MM.1S (cell line): ENCODE measurements around the gene AFG1L.

ENCODE experiments used
- DNase-seq: peaks from one replicate; pipeline ENCODE4 v3.0.0-alpha.2; 2015
- H2AFZ ChIP-seq: fragments of 300-600 bp; sonication (generic); 2 replicates; pipeline ENCODE4 v1.6.0; 2016; ENCODE audit warnings: antibody characterized with exemption, low read length
- H3F3A ChIP-seq: fragments of 300-600 bp; sonication (generic); 2 replicates; pipeline ENCODE4 v1.6.1; 2016; ENCODE audit warnings: mild to moderate bottlenecking, antibody characterized with exemption, low read length, moderate library complexity, mixed read lengths; ENCODE audit not compliant: insufficient read depth
- H3K27ac ChIP-seq: fragments of 300-600 bp; sonication (generic); 2 replicates; pipeline ENCODE4 v1.5.1; 2016; ENCODE audit warnings: mild to moderate bottlenecking, low read length
- H3K27me3 ChIP-seq: fragments of 300-600 bp; sonication (generic); replicated peaks from 2 replicates; pipeline ENCODE4 v1.6.0; 2016; ENCODE audit warnings: low read length; ENCODE audit not compliant: insufficient read depth
- H3K36me3 ChIP-seq: fragments of 300-600 bp; sonication (generic); replicated peaks from 2 replicates; pipeline ENCODE4 v1.6.1; 2016; ENCODE audit warnings: mild to moderate bottlenecking, low read length, mixed read lengths; ENCODE audit not compliant: insufficient read depth
- H3K4me1 ChIP-seq: fragments of 300-600 bp; sonication (generic); 2 replicates; pipeline ENCODE4 v1.6.1; 2016; ENCODE audit warnings: low read length, mixed read lengths
- H3K4me2 ChIP-seq: fragments of 300-600 bp; sonication (generic); 2 replicates; pipeline ENCODE4 v1.6.0; 2016; ENCODE audit warnings: low read depth, low read length
- H3K4me3 ChIP-seq: fragments of 300-600 bp; sonication (generic); 2 replicates; pipeline ENCODE4 v1.5.1; 2016; ENCODE audit warnings: low read length, mixed read lengths
- H3K79me2 ChIP-seq: fragments of 300-600 bp; sonication (generic); 2 replicates; pipeline ENCODE4 v1.6.1; 2016; ENCODE audit warnings: mixed run types, low read length, mixed read lengths
- H3K9ac ChIP-seq: fragments of 300-600 bp; sonication (generic); 2 replicates; pipeline ENCODE4 v1.6.1; 2016; ENCODE audit warnings: low read length, mixed read lengths
- H3K9me2 ChIP-seq: fragments of 300-600 bp; sonication (generic); replicated peaks from 2 replicates; pipeline ENCODE4 v1.6.1; 2016; ENCODE audit warnings: mild to moderate bottlenecking, low read length, mixed read lengths; ENCODE audit not compliant: insufficient read depth
- H3K9me3 ChIP-seq: fragments of 300-600 bp; sonication (generic); replicated peaks from 2 replicates; pipeline ENCODE4 v1.6.1; 2016; ENCODE audit warnings: mild to moderate bottlenecking, low read length, mixed read lengths; ENCODE audit not compliant: insufficient read depth
- H4K20me1 ChIP-seq: fragments of 300-600 bp; sonication (generic); 2 replicates; pipeline ENCODE4 v1.6.1; 2016; ENCODE audit warnings: mild to moderate bottlenecking, low read length, moderate library complexity, mixed read lengths; ENCODE audit not compliant: insufficient read depth
- CTCF ChIP-seq: fragments of 300-600 bp; sonication (generic); IDR thresholded peaks from 2 replicates; pipeline ENCODE4 v1.5.1; 2016; ENCODE audit warnings: antibody characterized with exemption, low read length, mixed read lengths
- EZH2 ChIP-seq: fragments of 300-600 bp; sonication (generic); optimal IDR thresholded peaks from 2 replicates; pipeline ENCODE3; 2017; ENCODE audit warnings: low read depth, mild to moderate bottlenecking, antibody characterized with exemption, low read length, mixed read lengths
- EZH2phosphoT487 ChIP-seq: fragments of 300-600 bp; sonication (generic); IDR thresholded peaks from 2 replicates; pipeline ENCODE4 v1.6.1; 2018; ENCODE audit warnings: antibody characterized with exemption, low read length

AFG1L gene

GRCh38 chr6:108465098-108465495 is 170.2 kb downstream of the AFG1L start:
- Histone ChIP-seq H3K27ac (no peak overlapping the region), H3F3A (no peaks in the 10 kb centered on the region), H3K9me2 (no peaks in the 10 kb centered on the region), H3K79me2 (no peaks in the 10 kb centered on the region), H3K4me1 (no peaks in the 10 kb centered on the region), H2AFZ (no peak overlapping the region), H3K9ac (no peak overlapping the region), H3K9me3 (no peaks in the 10 kb centered on the region), H4K20me1 (no peaks in the 10 kb centered on the region), H3K4me3 (no peak overlapping the region), H3K36me3 (no peaks in the 10 kb centered on the region), H3K4me2 (0 out of 2 replicates have a peak overlapping the region, but pooled peaks have one; percentile 3), H3K27me3 (no peaks in the 10 kb centered on the region)
- TF ChIP-seq CTCF: no peak
- no peak for TF ChIP-seq EZH2
- TF ChIP-seq EZH2phosphoT487: no peak
- no peak for DNase-seq

GRCh38 chr6:108468346-108468745 is 173.5 kb downstream of the AFG1L start:
- Histone ChIP-seq H3K9ac (no peak overlapping the region), H2AFZ (no peak overlapping the region), H3K4me1 (no peaks in the 10 kb centered on the region), H3K4me2 (no peak overlapping the region), H3K27ac (no peak overlapping the region), H4K20me1 (no peaks in the 10 kb centered on the region), H3K9me2 (no peaks in the 10 kb centered on the region), H3K9me3 (no peaks in the 10 kb centered on the region), H3K4me3 (no peak overlapping the region), H3F3A (no peaks in the 10 kb centered on the region), H3K79me2 (no peaks in the 10 kb centered on the region), H3K36me3 (no peaks in the 10 kb centered on the region), H3K27me3 (no peaks in the 10 kb centered on the region)
- DNase-seq: no peak
- no peak for TF ChIP-seq EZH2phosphoT487
- TF ChIP-seq EZH2: no peak
- TF ChIP-seq CTCF: no peak

GRCh38 chr6:108469316-108469715 is 174.5 kb downstream of the AFG1L start:
- Histone ChIP-seq H2AFZ (no peak overlapping the region), H3K4me2 (no peak overlapping the region), H3K9ac (no peak overlapping the region), H3K27me3 (no peaks in the 10 kb centered on the region), H3K4me3 (no peak overlapping the region), H3K9me3 (no peaks in the 10 kb centered on the region), H3K4me1 (no peaks in the 10 kb centered on the region), H4K20me1 (no peaks in the 10 kb centered on the region), H3F3A (no peaks in the 10 kb centered on the region), H3K79me2 (no peaks in the 10 kb centered on the region), H3K9me2 (no peaks in the 10 kb centered on the region), H3K27ac (no peak overlapping the region), H3K36me3 (no peaks in the 10 kb centered on the region)
- TF ChIP-seq EZH2phosphoT487 (no peak), CTCF (no peak), EZH2 (no peak)
- no peak for DNase-seq
